ENCODE measurements around the gene HEPHL1.

Gene HEPHL1

GRCh38 chr11:94120946-94121345 lies 99.8 kb downstream of the HEPHL1 start:
- TF ChIP-seq CTCF (IDR thresholded peaks at IDR 0.05) (no peak), ZFX (IDR thresholded peaks at IDR 0.05; ENCODE audit: borderline replicate concordance) (no peak)

GRCh38 chr11:94125407-94126115 lies 104.4 kb downstream of the HEPHL1 start:
- H3K27ac ChIP-seq, result no peak overlapping the region
- TF ChIP-seq CTCF (IDR thresholded peaks at IDR 0.05), result no peak
- no peak for TF ChIP-seq ZFX (IDR thresholded peaks at IDR 0.05; ENCODE audit: borderline replicate concordance)

More at GRCh38 chr11:94120946-94121345, 99.8 kb downstream of the HEPHL1 start:
- H3K27ac ChIP-seq, result no peak overlapping the region

- peak overlapping the region; percentile 89 for H3K27ac ChIP-seq
Measured at GRCh38 chr11:94127638-94128037, 106.5 kb downstream of the HEPHL1 start.

GRCh38 chr11:94128291-94128745 lies 107.2 kb downstream of the HEPHL1 start:
- peak overlapping the region; percentile 89 for H3K27ac ChIP-seq
- TF ChIP-seq CTCF (IDR thresholded peaks at IDR 0.05), result no peak
- no peak for TF ChIP-seq ZFX (IDR thresholded peaks at IDR 0.05; ENCODE audit: borderline replicate concordance)

More at GRCh38 chr11:94127638-94128037, 106.5 kb downstream of the HEPHL1 start:
- TF ChIP-seq CTCF (IDR thresholded peaks at IDR 0.05) (no peak), ZFX (IDR thresholded peaks at IDR 0.05; ENCODE audit: borderline replicate concordance) (no peak)

GRCh38 chr11:94128746-94129511 lies 107.8 kb downstream of the HEPHL1 start, which contains the start of gene PANX1:
TSS of gene PANX1 (plus strand) at chr11:94128841. CDS start at chr11:94129313, 472 bp downstream.
- TF ChIP-seq CTCF (IDR thresholded peaks at IDR 0.05) (no peak), ZFX (IDR thresholded peaks at IDR 0.05; ENCODE audit: borderline replicate concordance) (no peak)
- peak within 1 kb of the TSS; percentile 89 for H3K27ac ChIP-seq

GRCh38 chr11:94129512-94130297 lies 108.6 kb downstream of the HEPHL1 start:
- TF ChIP-seq CTCF (IDR thresholded peaks at IDR 0.05) (no peak), ZFX (IDR thresholded peaks at IDR 0.05; ENCODE audit: borderline replicate concordance) (no peak)
- H3K27ac ChIP-seq, result peak overlapping the region; percentile 89
